ENCODE data around the gene KRT10. TPM values are rescaled to one million over a fixed set of nuclear protein-coding genes. Genes with fewer than 3 reads are reported as not detected.

The KRT10 gene
- total and polyA plus RNA-seq, 9 of the 15 experiments (the other 6 are each of a cell fraction or from before 2014, with no cell fraction given): 47.0 to 179 (median 76.2) TPM

- H3K79me2 ChIP-seq (ENCODE audit: control insufficient read depth, insufficient read depth, low read length): peaks cover 53% of the 10 kb centered on the region
- WGBS (ENCODE audit: insufficient coverage, low coverage, missing lambda C conversion rate): 48% methylated on average over 2 of the region's 2 CpGs
- peaks cover 16 to 44% of the 10 kb centered on the region in 2 experiments for H3K4me1 ChIP-seq (replicated peaks in 1 of 2; ENCODE audit: control insufficient read depth in 2 of 2, insufficient read depth in 2 of 2, low read length in 2 of 2)
- in situ Hi-C loops (cut with MboI): no loop called here
- H3K27me3 ChIP-seq (ENCODE audit: control insufficient read depth in 2 of 2, insufficient read depth in 2 of 2, low read length in 2 of 2): no peaks in the 10 kb centered on the region
- no peak for FAIRE-seq
- POLR2A ChIA-PET: interaction anchor here (1.2 kb wide), 1 partner anchor 11 kb away, joined by 3 read pairs; no protein-coding TSS in a partner anchor
- peak overlapping the region; percentile 54 for H3K4me2 ChIP-seq (ENCODE audit: insufficient read depth, low read length)
- H3K27ac ChIP-seq (ENCODE audit: extremely low read depth, low read depth, low read length): peak overlapping the region; percentile 88
- CTCF ChIA-PET (ENCODE audit: low intra/inter-chr PET ratio): no interaction called here
- no peak for ATAC-seq
- no peaks in the 10 kb centered on the region for H4K20me1 ChIP-seq (replicated peaks; ENCODE audit: control insufficient read depth, insufficient read depth, low read length)
- no peak for DNase-seq (ENCODE audit: extremely low read depth in 1 of 4, low spot score in 3 of 4)
- H3K9me1 ChIP-seq (ENCODE audit: control insufficient read depth, insufficient read depth, low read length): no peaks in the 10 kb centered on the region
- no TSS peak for BruUV-seq (replicated peaks)
- H3K9ac ChIP-seq (ENCODE audit: insufficient read depth in 1 of 2, low read depth in 2 of 2, low read length in 2 of 2): peak overlapping the region in 1 of 2 experiments; percentile 88; a peak in 1 of 4 replicates
- no peak overlapping the region for H3K4me3 ChIP-seq
- H3K9me3 ChIP-seq (replicated peaks; ENCODE audit: control insufficient read depth, insufficient read depth, low read depth, low read length): no peaks in the 10 kb centered on the region
- no peak overlapping the region for H2AFZ ChIP-seq (ENCODE audit: low read depth, low read length)
- intact Hi-C loops (cut with micrococcal nuclease): no loop called here
- peaks cover 30% of the 10 kb centered on the region for H3K36me3 ChIP-seq (ENCODE audit: control insufficient read depth, insufficient read depth, low read length)
- TF ChIP-seq GTF2E2 (tag; IDR thresholded peaks at IDR 0.05): no peak
- TF ChIP-seq KDM1A (IDR thresholded peaks at IDR 0.05): peak; percentile 75 to 83
- TF ChIP-seq CREM (IDR thresholded peaks at IDR 0.05; ENCODE audit: low read depth): no peak
- TF ChIP-seq DPF2 (IDR thresholded peaks at IDR 0.05): 0 out of 2 replicates have a peak, but pooled peaks have one; percentile 16
- TF ChIP-seq NFIC (IDR thresholded peaks at IDR 0.05): 0 out of 2 replicates have a peak, but pooled peaks have one; percentile 16
- no peak for TF ChIP-seq SAP30 (IDR thresholded peaks at IDR 0.05; ENCODE audit: borderline replicate concordance, insufficient read depth, low read depth, low read length, poor library complexity, severe bottlenecking)
- no peak for TF ChIP-seq MECOM (CRISPR knock-in tag; IDR thresholded peaks at IDR 0.05)
- TF ChIP-seq SMAD1 (IDR thresholded peaks at IDR 0.05; ENCODE audit: low read depth, low read length, partially characterized antibody): no peak
- no peak for TF ChIP-seq DACH1 (IDR thresholded peaks at IDR 0.05; ENCODE audit: partially characterized antibody)
- TF ChIP-seq EP300 (IDR thresholded peaks at IDR 0.05; ENCODE audit: low read length): no peak
- no peak for TF ChIP-seq SNRNP70 (optimal IDR thresholded peaks at IDR 0.05; ENCODE audit: low read depth, low read length)
- TF ChIP-seq MED1 (CRISPR knock-in tag; IDR thresholded peaks at IDR 0.05; ENCODE audit: borderline replicate concordance): no peak
- TF ChIP-seq KHSRP (IDR thresholded peaks at IDR 0.05): no peak
- TF ChIP-seq ZNF699 (CRISPR knock-in tag; IDR thresholded peaks at IDR 0.05; ENCODE audit: insufficient replicate concordance): no peak
- no peak for TF ChIP-seq ZNF224 (CRISPR knock-in tag; IDR thresholded peaks at IDR 0.05)
- no peak for TF ChIP-seq MAZ (CRISPR knock-in tag; conservative IDR thresholded peaks at IDR 0.05 in 1 of 2, IDR thresholded peaks at IDR 0.05 in 1 of 2)
- no peak for TF ChIP-seq ETV1 (tag; conservative IDR thresholded peaks at IDR 0.05; ENCODE audit: low read depth)
- no peak for TF ChIP-seq SMAD2 (IDR thresholded peaks at IDR 0.05; ENCODE audit: low read depth, low read length)
- TF ChIP-seq ZC3H4 (CRISPR knock-in tag; IDR thresholded peaks at IDR 0.05; ENCODE audit: borderline replicate concordance): no peak
- TF ChIP-seq, protein P1, sequence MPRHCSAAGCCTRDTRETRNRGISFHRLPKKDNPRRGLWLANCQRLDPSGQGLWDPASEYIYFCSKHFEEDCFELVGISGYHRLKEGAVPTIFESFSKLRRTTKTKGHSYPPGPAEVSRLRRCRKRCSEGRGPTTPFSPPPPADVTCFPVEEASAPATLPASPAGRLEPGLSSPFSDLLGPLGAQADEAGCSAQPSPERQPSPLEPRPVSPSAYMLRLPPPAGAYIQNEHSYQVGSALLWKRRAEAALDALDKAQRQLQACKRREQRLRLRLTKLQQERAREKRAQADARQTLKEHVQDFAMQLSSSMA (CRISPR knock-in tag; IDR thresholded peaks at IDR 0.05): no peak
- no peak for TF ChIP-seq OTX1 (CRISPR knock-in tag; IDR thresholded peaks at IDR 0.05)
- peak; percentile 72 for TF ChIP-seq RBM25 (IDR thresholded peaks at IDR 0.05; ENCODE audit: low read depth, low read length, severe bottlenecking)
- TF ChIP-seq, protein P2, sequence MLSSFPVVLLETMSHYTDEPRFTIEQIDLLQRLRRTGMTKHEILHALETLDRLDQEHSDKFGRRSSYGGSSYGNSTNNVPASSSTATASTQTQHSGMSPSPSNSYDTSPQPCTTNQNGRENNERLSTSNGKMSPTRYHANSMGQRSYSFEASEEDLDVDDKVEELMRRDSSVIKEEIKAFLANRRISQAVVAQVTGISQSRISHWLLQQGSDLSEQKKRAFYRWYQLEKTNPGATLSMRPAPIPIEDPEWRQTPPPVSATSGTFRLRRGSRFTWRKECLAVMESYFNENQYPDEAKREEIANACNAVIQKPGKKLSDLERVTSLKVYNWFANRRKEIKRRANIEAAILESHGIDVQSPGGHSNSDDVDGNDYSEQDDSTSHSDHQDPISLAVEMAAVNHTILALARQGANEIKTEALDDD (IDR thresholded peaks at IDR 0.05): peak; percentile 31; the same call in 1 of the 2 replicates
Measured at GRCh38 chr17:40830085-40830776, 7.8 kb upstream of the KRT10 start.
